ENCODE data around the gene KSR1.

GRCh38 chr17:27533874-27534815, 77.9 kb downstream of the KSR1 start:
- TF ChIP-seq CTCF (IDR thresholded peaks at IDR 0.05) (no peak), POLR2A (IDR thresholded peaks at IDR 0.05) (no peak)

Measured in Peyer's patch (tissue), 4 donors.